ENCODE results near the gene NRGN. TPM values are rescaled to one million over a fixed set of nuclear protein-coding genes. Genes with fewer than 3 reads are reported as not detected.

NRGN gene
- 0.40 and 1.1 TPM in 2 replicates for total RNA-seq

DNA sequence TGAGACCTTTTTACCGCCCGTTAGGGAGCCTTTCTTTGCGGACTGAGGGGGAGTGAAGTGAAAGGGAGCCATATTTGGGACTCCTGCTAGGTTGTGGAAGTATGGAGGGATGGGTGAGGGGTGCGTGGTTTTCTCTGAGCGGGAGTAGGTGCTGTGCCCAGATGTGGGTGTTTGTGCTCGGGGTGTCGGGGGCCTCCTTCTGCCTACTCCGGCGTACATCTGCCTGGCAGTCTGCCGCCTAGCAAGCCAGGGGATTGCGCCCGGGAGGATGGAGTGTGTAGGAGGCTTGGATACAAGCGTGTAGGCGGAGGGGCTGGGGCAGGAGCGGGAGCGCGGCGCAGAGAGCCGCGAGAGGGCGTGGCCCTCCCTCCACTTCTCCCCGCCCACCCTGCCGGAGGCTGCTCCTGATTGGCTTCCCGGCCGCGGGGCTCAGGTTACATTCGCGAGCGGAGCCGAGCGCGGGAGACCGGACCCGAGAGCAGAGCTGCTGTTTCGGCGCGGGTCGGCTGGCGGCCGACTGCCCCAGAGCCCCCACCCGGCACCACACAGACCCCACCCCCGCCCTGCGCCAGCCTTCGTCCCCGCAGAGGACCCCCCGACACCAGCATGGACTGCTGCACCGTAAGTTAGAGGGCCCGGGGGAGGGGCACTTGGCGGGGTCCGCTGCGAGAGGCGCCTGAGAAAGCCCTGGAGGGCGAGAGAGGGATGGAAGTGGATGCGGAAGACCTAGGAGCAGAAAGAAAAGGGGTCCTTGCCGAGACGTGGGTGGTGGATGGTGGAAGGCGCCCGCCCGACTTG, at the start of gene NRGN:
Gene NRGN (plus strand): TSS at position 464 of the 798 bp plus-strand sequence. CDS start 143 bp downstream, at position 607.

DNA sequence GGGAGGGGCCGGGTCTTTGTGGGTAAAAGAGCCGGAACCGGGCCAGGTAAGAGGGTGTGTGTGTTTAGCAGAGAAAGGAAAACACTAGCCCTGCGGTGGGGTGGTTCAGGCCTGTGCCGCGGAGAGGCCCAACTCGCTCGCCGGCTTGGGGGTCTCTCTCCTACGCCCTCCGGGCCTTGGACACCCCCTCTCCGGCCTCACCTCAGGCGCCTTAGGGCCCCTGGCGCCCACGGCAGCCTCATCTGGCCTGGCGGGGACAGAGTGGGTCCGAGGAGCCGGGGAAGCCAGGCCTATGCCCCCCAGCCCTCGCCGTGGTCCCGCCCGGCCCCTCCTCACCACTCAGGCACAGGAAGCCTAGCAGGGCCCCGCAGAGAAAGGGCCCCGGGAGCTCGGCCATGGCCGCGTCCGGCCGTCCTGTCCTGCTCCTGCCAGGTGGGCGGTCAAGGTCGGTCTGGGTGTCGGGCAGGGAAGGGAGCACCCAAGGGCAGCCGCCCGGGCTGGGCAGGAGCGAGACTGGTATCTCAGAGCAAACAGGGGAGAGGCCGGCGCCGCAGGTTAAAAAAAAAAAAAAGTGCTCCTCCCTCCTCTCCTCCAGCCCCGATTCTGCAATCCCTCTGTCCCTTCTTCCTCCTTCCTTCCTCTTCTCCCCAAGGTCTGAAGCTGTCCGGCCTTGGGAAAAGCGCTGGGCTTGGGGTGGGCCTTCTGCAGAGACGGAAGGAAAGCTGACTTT, 12.2 kb downstream of the NRGN start, which contains the start of gene VSIG2:
Gene VSIG2 (minus strand): TSS at position 515 of the 730 bp plus-strand sequence. CDS start 118 bp downstream, at position 397.

DNA sequence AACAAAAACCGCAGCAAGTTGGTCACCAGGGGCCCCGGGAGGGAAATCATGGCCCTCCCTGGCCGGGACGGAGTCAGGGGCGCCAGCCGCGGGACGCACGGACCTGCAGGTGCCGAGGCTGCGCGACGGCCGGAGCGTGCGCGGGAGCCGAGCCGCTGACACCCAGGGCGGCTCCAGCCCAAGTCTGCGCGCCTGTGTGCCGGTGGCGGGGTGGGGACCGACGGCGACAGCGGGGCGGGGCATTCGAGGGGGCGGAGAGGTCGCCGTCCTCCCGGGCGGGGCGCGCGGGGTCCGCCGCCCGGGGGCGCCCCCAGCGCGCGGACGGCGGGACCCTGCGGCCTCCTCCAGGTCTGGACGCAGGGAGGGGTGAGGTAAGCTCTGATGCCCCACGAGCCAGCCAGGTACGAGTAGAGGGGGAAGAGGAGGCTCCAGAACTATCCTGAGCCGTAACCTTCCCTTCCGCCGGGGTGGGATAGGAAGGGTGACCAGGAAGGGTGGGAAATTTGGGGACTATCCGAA, 22.4 kb downstream of the NRGN start, which contains the start of gene ESAM:
Gene ESAM (minus strand): TSS at position 186 of the 519 bp plus-strand sequence. CDS start 136 bp downstream, at position 50.

Other genes starting within 250 kb of the NRGN start
- not detected in 2 replicates for gene OR8B12, start 196.3 kb upstream of the NRGN start, total RNA-seq
- not detected in 2 replicates for gene OR8A1, start 169.9 kb upstream of the NRGN start, total RNA-seq
- gene PANX3, start 128.5 kb upstream of the NRGN start, total RNA-seq: not detected in 2 replicates
- gene TBRG1, start 117.1 kb upstream of the NRGN start, total RNA-seq: 20.7 and 22.6 TPM in 2 replicates
- gene SIAE, start 66.2 kb upstream of the NRGN start, total RNA-seq: 16.8 and 21.9 TPM in 2 replicates
- gene SPA17, start 66.0 kb upstream of the NRGN start, total RNA-seq: 16.4 and 20.3 TPM in 2 replicates
- 0.06 and 0.13 TPM in 2 replicates for gene VSIG2, start 12.3 kb downstream of the NRGN start, total RNA-seq
- gene ESAM, start 22.3 kb downstream of the NRGN start, total RNA-seq: 7.0 and 13.6 TPM in 2 replicates
- gene MSANTD2, start 60.5 kb downstream of the NRGN start, total RNA-seq: 5.9 and 7.4 TPM in 2 replicates
- gene ROBO3, start 125.5 kb downstream of the NRGN start, total RNA-seq: 2.5 and 2.7 TPM in 2 replicates
- gene ROBO4, start 157.9 kb downstream of the NRGN start, total RNA-seq: 1.9 and 3.6 TPM in 2 replicates
- not detected in 2 replicates for gene HEPN1, start 179.3 kb downstream of the NRGN start, total RNA-seq
- gene HEPACAM, start 196.1 kb downstream of the NRGN start, total RNA-seq: not detected in 2 replicates
- gene CCDC15, start 214.3 kb downstream of the NRGN start, total RNA-seq: 1.4 and 1.7 TPM in 2 replicates